NCI-H345 (cell line): ENCODE measurements around the gene CRISPLD2.
"Not testable (repeated sequence)": the region's sequence is repeated elsewhere in the genome, so short reads cannot be mapped to it uniquely, and the experiment has no call there.

Source experiments
- DNase-seq: peaks from one replicate; lab custom pipeline; 2025; lab: John Stamatoyannopoulos, UW

CRISPLD2 gene

GRCh38 chr16:84840687-84841627, 21.2 kb downstream of the CRISPLD2 start:
- DNase-seq: no peak

- DNase-seq: peak; percentile 90
Observed at GRCh38 chr16:84841787-84842300, 22.1 kb downstream of the CRISPLD2 start.

- DNase-seq: peak; percentile 35
Observed at GRCh38 chr16:84842516-84843148, 22.8 kb downstream of the CRISPLD2 start.

- DNase-seq: no peak
Observed at GRCh38 chr16:84843149-84844048, 23.6 kb downstream of the CRISPLD2 start.

GRCh38 chr16:84844049-84844350, 24.2 kb downstream of the CRISPLD2 start:
- DNase-seq: peak; percentile 17

GRCh38 chr16:84844559-84845495, 25.0 kb downstream of the CRISPLD2 start:
- no peak for DNase-seq

- DNase-seq: peak; percentile 22
Observed at GRCh38 chr16:84845496-84846002, 25.8 kb downstream of the CRISPLD2 start.

GRCh38 chr16:84847564-84848355, 28.0 kb downstream of the CRISPLD2 start:
- DNase-seq: no peak

- DNase-seq: no peak
Observed at GRCh38 chr16:84848986-84849634, 29.3 kb downstream of the CRISPLD2 start.

GRCh38 chr16:84849751-84850150, 30.0 kb downstream of the CRISPLD2 start:
- DNase-seq: no peak

GRCh38 chr16:84850714-84851113, 30.9 kb downstream of the CRISPLD2 start:
- DNase-seq: no peak

GRCh38 chr16:84851192-84852127, 31.7 kb downstream of the CRISPLD2 start:
- DNase-seq: peak; percentile 62

- DNase-seq: no peak
Observed at GRCh38 chr16:84853534-84853933, 33.7 kb downstream of the CRISPLD2 start.

GRCh38 chr16:84854759-84855158, 35.0 kb downstream of the CRISPLD2 start:
- no peak for DNase-seq

- not testable (repeated sequence) for DNase-seq
Observed at GRCh38 chr16:84855435-84856202, 35.8 kb downstream of the CRISPLD2 start.

- not testable (repeated sequence) for DNase-seq
Observed at GRCh38 chr16:84856203-84856581, 36.4 kb downstream of the CRISPLD2 start.

GRCh38 chr16:84856811-84857210, 37.0 kb downstream of the CRISPLD2 start:
- not testable (repeated sequence) for DNase-seq
